ENCODE data around the gene ECI2. TPM values are rescaled to one million over a fixed set of nuclear protein-coding genes. Genes with fewer than 3 reads are reported as not detected.

Gene ECI2
- total and polyA plus RNA-seq, 2 of the 13 experiments (the other 11 are each of a cell fraction or from before 2014, with no cell fraction given): 78.5 to 228 TPM

- TF ChIP-seq, protein P1, sequence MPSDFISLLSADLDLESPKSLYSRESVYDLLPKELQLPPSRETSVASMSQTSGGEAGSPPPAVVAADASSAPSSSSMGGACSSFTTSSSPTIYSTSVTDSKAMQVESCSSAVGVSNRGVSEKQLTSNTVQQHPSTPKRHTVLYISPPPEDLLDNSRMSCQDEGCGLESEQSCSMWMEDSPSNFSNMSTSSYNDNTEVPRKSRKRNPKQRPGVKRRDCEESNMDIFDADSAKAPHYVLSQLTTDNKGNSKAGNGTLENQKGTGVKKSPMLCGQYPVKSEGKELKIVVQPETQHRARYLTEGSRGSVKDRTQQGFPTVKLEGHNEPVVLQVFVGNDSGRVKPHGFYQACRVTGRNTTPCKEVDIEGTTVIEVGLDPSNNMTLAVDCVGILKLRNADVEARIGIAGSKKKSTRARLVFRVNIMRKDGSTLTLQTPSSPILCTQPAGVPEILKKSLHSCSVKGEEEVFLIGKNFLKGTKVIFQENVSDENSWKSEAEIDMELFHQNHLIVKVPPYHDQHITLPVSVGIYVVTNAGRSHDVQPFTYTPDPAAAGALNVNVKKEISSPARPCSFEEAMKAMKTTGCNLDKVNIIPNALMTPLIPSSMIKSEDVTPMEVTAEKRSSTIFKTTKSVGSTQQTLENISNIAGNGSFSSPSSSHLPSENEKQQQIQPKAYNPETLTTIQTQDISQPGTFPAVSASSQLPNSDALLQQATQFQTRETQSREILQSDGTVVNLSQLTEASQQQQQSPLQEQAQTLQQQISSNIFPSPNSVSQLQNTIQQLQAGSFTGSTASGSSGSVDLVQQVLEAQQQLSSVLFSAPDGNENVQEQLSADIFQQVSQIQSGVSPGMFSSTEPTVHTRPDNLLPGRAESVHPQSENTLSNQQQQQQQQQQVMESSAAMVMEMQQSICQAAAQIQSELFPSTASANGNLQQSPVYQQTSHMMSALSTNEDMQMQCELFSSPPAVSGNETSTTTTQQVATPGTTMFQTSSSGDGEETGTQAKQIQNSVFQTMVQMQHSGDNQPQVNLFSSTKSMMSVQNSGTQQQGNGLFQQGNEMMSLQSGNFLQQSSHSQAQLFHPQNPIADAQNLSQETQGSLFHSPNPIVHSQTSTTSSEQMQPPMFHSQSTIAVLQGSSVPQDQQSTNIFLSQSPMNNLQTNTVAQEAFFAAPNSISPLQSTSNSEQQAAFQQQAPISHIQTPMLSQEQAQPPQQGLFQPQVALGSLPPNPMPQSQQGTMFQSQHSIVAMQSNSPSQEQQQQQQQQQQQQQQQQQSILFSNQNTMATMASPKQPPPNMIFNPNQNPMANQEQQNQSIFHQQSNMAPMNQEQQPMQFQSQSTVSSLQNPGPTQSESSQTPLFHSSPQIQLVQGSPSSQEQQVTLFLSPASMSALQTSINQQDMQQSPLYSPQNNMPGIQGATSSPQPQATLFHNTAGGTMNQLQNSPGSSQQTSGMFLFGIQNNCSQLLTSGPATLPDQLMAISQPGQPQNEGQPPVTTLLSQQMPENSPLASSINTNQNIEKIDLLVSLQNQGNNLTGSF (CRISPR knock-in tag; IDR thresholded peaks at IDR 0.05): no peak; the same call in 1 of the 2 replicates
- TF ChIP-seq ZKSCAN8 (CRISPR knock-in tag; IDR thresholded peaks at IDR 0.05; ENCODE audit: borderline replicate concordance): no peak
- no peak for TF ChIP-seq ZNF326 (CRISPR knock-in tag; IDR thresholded peaks at IDR 0.05; ENCODE audit: borderline replicate concordance)
- no peak for TF ChIP-seq ZNF101 (CRISPR knock-in tag; IDR thresholded peaks at IDR 0.05; ENCODE audit: borderline replicate concordance, low read depth)
- peak; percentile 42; the same call in 1 of the 2 replicates for TF ChIP-seq ZNF761 (CRISPR knock-in tag; conservative IDR thresholded peaks at IDR 0.05)
- peak; percentile 39; the same call in 1 of the 2 replicates for TF ChIP-seq MAF1 (CRISPR knock-in tag; IDR thresholded peaks at IDR 0.05; ENCODE audit: borderline replicate concordance)
- peak; percentile 33; the same call in 1 of the 2 replicates for TF ChIP-seq GATA4 (IDR thresholded peaks at IDR 0.05; ENCODE audit: borderline replicate concordance, low read depth)
- no peak for TF ChIP-seq SNRNP70 (IDR thresholded peaks at IDR 0.05; ENCODE audit: low read depth, low read length)
- 0 out of 2 replicates have a peak, but pooled peaks have one; percentile 39 for TF ChIP-seq ZNF678 (CRISPR knock-in tag; IDR thresholded peaks at IDR 0.05)
- TF ChIP-seq ZNF747 (CRISPR knock-in tag; IDR thresholded peaks at IDR 0.05; ENCODE audit: borderline replicate concordance): peak; percentile 70; the same call in 1 of the 2 replicates
- peak; percentile 63; the same call in 1 of the 2 replicates for TF ChIP-seq HOXD1 (CRISPR knock-in tag; IDR thresholded peaks at IDR 0.05)
- TF ChIP-seq MIER3 (CRISPR knock-in tag; IDR thresholded peaks at IDR 0.05; ENCODE audit: borderline replicate concordance): no peak
- no peak; the same call in 1 of the 2 replicates for TF ChIP-seq WIZ (CRISPR knock-in tag; IDR thresholded peaks at IDR 0.05)
- peak; percentile 75; the same call in 1 of the 2 replicates for TF ChIP-seq BRD4 (CRISPR knock-in tag; IDR thresholded peaks at IDR 0.05)
- no peak for TF ChIP-seq ZNF510 (CRISPR knock-in tag; IDR thresholded peaks at IDR 0.05; ENCODE audit: low read depth)
- TF ChIP-seq ZNF460 (CRISPR knock-in tag; IDR thresholded peaks at IDR 0.05; ENCODE audit: borderline replicate concordance): no peak
- peak; percentile 76 for TF ChIP-seq ZNF205 (CRISPR knock-in tag; IDR thresholded peaks at IDR 0.05)
- no peak for TF ChIP-seq CCAR2 (optimal IDR thresholded peaks at IDR 0.05; ENCODE audit: low read depth, low read length)
- TF ChIP-seq SMC3 (IDR thresholded peaks at IDR 0.05; ENCODE audit: low read length): no peak
- no peak; the same call in none of the 2 replicates for TF ChIP-seq HDAC1 (CRISPR knock-in tag; IDR thresholded peaks at IDR 0.05)
- TF ChIP-seq, protein P2, sequence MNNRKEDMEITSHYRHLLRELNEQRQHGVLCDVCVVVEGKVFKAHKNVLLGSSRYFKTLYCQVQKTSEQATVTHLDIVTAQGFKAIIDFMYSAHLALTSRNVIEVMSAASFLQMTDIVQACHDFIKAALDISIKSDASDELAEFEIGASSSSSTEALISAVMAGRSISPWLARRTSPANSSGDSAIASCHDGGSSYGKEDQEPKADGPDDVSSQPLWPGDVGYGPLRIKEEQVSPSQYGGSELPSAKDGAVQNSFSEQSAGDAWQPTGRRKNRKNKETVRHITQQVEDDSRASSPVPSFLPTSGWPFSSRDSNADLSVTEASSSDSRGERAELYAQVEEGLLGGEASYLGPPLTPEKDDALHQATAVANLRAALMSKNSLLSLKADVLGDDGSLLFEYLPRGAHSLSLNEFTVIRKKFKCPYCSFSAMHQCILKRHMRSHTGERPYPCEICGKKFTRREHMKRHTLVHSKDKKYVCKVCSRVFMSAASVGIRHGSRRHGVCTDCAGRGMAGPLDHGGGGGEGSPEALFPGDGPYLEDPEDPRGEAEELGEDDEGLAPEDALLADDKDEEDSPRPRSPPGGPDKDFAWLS (CRISPR knock-in tag; IDR thresholded peaks at IDR 0.05; ENCODE audit: borderline replicate concordance): no peak
- no peak; the same call in 1 of the 2 replicates for TF ChIP-seq ZBTB3 (CRISPR knock-in tag; IDR thresholded peaks at IDR 0.05; ENCODE audit: borderline replicate concordance, low read depth)
- no peak for TF ChIP-seq SRSF4 (IDR thresholded peaks at IDR 0.05; ENCODE audit: low read depth, low read length, poor library complexity, severe bottlenecking)
Measured at GRCh38 chr6:4134841-4135664, at the start of gene ECI2 (continued).

All from HepG2 (cell line).